T follicular helper cell (primary cell): ENCODE results near the gene PKNOX1.
"Not testable (repeated sequence)": the region's sequence is repeated elsewhere in the genome, so short reads cannot be mapped to it uniquely, and the experiment has no call there.

Experiments used
- DNase-seq: peaks from one replicate; pipeline ENCODE4 v3.0.0-alpha.2; 2020; ENCODE audit warnings: low read depth
- total RNA-seq, 2 experiments: gene quantifications; one replicate each; lab custom pipeline; 2026; lab: John Stamatoyannopoulos, UW

The PKNOX1 gene
- total RNA-seq, result 28.4 to 30.9 reads per million in 2 experiments

GRCh38 chr21:42973991-42974831, at the start of gene PKNOX1:
TSS of gene PKNOX1 (plus strand) at chr21:42974562. CDS start at chr21:43004382, 29,820 bp downstream.
- peak; percentile 99 for DNase-seq

- no peak for DNase-seq
These were observed 49.0 kb upstream of the PKNOX1 start, which contains the start of gene ERVH48-1 for GRCh38 chr21:42925114-42925926. TSS of gene ERVH48-1 (minus strand) at chr21:42925630. CDS start at chr21:42919006, 6,624 bp downstream.

GRCh38 chr21:42927474-42928200, 46.7 kb upstream of the PKNOX1 start:
- DNase-seq, result not testable (repeated sequence)

- DNase-seq, result no peak
These were observed 44.4 kb upstream of the PKNOX1 start for GRCh38 chr21:42929969-42930368.

- DNase-seq, result no peak
These were observed 42.7 kb upstream of the PKNOX1 start for GRCh38 chr21:42931560-42932235.

- DNase-seq, result not testable (repeated sequence)
These were observed 41.8 kb upstream of the PKNOX1 start for GRCh38 chr21:42932378-42933136.

GRCh38 chr21:42933137-42933970, 41.0 kb upstream of the PKNOX1 start:
- not testable (repeated sequence) for DNase-seq

- DNase-seq, result not testable (repeated sequence)
These were observed 40.4 kb upstream of the PKNOX1 start for GRCh38 chr21:42933973-42934372.

- DNase-seq, result not testable (repeated sequence)
These were observed 38.0 kb upstream of the PKNOX1 start for GRCh38 chr21:42936360-42936759.

GRCh38 chr21:42937034-42937940, 37.1 kb upstream of the PKNOX1 start:
- DNase-seq, result not testable (repeated sequence)

- no peak for DNase-seq
These were observed 36.3 kb upstream of the PKNOX1 start for GRCh38 chr21:42937960-42938605.

- DNase-seq, result not testable (repeated sequence)
These were observed 35.8 kb upstream of the PKNOX1 start for GRCh38 chr21:42938606-42938995.

GRCh38 chr21:42939582-42940413, 34.6 kb upstream of the PKNOX1 start:
- no peak for DNase-seq

- no peak for DNase-seq
These were observed 32.7 kb upstream of the PKNOX1 start for GRCh38 chr21:42941696-42942085.

- no peak for DNase-seq
These were observed 32.1 kb upstream of the PKNOX1 start for GRCh38 chr21:42942244-42942643.

- not testable (repeated sequence) for DNase-seq
These were observed 25.1 kb upstream of the PKNOX1 start for GRCh38 chr21:42949094-42949755.

- not testable (repeated sequence) for DNase-seq
These were observed 23.2 kb upstream of the PKNOX1 start for GRCh38 chr21:42951193-42951592.
